ENCODE measurements around the gene MAVS.

GRCh38 chr20:3865152-3865886, 18.7 kb downstream of the MAVS start:
- TF ChIP-seq CTBP1 (IDR thresholded peaks at IDR 0.05; ENCODE audit: borderline replicate concordance) (no peak), KAT2B (IDR thresholded peaks at IDR 0.05; ENCODE audit: low read depth, low read length) (no peak), GABPA (tag; conservative IDR thresholded peaks at IDR 0.05; ENCODE audit: low read depth) (no peak), CTCF (IDR thresholded peaks at IDR 0.05 in 2 of 3, conservative IDR thresholded peaks at IDR 0.05 in 1 of 3; ENCODE audit: insufficient read depth in 2 of 3, low read depth in 1 of 3, low read length in 3 of 3) (no peak), IRF2 (CRISPR knock-in tag; IDR thresholded peaks at IDR 0.05) (no peak), PRMT5 (CRISPR knock-in tag; IDR thresholded peaks at IDR 0.05) (no peak), THRA (IDR thresholded peaks at IDR 0.05) (no peak), ZNF311 (CRISPR knock-in tag; IDR thresholded peaks at IDR 0.05) (no peak), POLR2A (conservative IDR thresholded peaks at IDR 0.05) (no peak)
